Kidney capillary endothelial cell (primary cell): ENCODE data around the gene MYCBP2.
A peak's percentile ranks its signal among the peaks of the same experiment; 100 is the strongest.

Experiments
- DNase-seq: peaks from one replicate; pipeline ENCODE4 v3.0.0-alpha.2; 2018; ENCODE audit warnings: low spot score

MYCBP2 gene

DNA sequence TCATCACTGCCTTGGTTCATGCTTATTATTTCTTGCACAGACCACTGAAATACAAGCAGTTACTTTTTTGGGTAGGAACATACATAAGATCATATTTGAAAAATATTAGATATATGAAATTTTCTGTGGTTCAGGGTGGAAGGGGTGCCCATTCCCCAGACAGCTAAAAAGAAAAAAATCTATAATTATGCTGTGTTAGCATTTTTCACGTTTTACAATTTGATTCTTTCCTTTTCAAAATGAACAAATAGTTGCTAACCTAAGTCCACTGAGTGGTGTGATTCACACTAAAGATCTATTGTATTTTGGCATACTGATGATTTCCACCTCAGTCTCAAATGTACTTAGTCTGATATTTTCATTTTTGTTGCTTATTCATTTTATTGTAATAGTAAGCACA lies 233.2 kb downstream of the MYCBP2 start:
- no peak for DNase-seq

DNA sequence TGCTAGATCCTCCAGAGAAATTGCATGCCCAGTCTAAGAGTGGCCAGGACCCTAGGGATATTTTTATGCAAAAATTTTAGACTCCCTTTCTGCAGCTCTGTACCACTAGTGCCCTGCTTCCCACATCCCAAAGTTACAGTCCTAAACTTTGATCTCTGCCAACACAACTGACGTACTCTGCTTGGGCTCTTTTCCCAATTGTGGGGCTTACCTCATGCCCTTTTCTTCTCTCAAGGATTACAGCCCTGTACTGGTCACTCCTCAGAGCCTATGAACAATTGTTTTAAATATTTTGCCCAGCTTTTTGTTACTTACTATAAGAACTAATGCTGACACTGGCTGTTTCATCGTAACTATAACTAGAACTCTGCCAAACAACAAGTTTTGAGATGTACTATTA lies 242.1 kb downstream of the MYCBP2 start:
- no peak for DNase-seq

DNA sequence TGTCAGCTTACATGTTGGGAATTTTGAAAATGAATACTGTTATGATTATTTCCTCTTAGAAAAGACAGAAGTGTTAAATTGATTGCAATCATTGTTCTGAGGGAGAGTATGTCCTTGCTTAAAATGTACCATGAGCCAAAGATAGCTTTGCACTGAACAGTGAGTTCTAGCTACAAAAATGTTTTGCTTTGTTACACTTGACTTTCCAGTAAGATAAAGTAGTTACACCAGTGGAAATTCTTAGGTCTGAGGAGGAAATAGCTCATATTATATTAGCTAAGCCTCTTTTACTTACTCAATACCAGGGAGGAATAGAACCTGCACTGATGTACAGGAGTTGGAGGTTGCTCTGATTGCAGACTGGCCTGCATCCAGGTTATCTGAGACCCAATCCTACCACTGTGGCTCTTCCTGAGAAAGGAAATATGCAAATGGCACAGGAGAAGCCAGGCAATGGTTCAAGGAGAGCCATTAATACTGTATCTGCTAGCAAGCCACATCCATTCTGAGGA lies 246.9 kb downstream of the MYCBP2 start:
- DNase-seq = no peak

DNA sequence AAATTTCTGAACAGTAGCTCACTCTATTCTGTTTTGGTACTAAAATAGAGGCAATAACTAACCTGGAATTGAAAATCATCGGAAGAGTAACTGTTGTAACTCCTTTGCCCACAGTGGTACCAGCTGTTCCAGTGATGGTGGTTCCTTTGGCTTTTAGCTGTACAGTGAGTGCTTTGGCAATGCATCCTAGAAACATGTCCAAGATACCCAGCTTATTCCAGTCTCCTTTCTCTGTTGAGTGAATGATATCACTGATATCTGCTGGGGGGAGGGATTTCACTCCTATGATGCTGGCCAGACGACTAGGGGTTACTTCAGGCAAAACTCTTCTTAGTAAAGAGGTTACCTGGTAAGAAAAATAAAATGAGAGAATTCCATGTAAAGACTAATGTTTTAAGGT lies 259.4 kb downstream of the MYCBP2 start:
- DNase-seq = no peak

DNA sequence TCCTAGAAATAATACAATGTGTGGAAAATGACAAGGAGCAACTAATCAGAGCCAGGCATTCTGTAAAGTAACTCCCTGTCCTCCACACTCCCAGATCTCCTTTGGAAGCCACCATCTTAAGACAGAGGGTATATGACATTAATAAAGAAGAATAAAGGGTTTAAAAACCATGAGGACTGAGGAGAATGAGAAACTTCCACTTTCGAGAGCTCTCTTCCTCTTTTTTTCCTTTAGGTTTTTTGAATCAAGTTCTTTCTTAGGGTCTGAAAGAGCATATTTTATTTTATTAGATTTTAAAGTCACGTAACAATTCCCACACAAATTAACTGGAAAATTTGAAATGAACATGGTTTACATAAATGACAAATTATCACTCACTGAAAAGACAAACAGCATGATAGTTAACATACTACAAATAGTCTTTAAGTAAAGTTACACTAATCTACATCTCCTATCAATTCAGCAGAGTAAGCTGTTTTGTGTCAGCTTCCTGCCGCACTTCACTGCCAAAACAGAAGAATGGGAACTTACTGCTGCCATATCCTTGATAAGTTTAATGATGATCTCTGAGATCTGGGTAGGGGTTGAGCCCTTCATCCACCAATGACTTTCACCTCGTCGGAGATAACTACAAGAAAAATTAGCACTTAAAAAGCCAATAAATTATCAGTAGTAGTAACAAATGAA lies 261.3 kb downstream of the MYCBP2 start:
- DNase-seq = no peak

DNA sequence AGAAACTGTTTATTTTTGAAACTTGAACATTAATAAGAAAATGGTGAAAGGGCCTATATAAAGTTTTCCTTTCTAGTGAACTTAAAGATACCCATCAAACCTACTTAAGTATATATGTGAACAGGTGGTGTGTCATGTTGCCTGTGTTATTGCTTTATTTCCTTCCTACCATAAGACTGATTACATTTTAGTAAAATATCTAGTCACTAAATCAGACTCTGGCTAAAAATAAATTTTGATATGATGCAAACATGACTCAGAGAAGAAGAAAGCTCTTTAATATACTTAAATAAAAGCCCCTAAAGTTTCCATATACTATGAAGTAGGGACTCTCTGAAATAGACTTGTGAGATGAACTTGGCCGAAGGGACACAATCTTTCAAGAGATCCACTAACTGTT lies 264.8 kb downstream of the MYCBP2 start:
- peak; percentile 44 for DNase-seq

DNA sequence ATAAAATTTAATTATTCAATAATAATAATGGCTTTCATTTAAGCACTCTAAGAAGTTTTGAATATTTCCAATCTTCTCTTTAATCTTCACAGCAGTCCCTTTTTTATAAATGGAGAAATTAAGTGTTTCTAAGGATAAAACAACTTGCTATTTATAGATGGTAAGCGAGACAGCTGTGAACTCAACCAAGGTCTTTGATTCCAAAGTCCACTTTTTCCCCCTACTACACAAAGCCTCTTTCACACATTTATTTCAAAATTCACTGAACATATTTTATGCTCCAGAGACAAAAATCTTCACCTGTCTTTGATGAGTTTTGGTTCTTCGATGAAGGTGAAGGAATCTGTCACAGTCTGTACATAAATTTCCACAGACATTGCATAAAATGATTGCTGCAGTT lies 265.5 kb downstream of the MYCBP2 start:
- DNase-seq = no peak

DNA sequence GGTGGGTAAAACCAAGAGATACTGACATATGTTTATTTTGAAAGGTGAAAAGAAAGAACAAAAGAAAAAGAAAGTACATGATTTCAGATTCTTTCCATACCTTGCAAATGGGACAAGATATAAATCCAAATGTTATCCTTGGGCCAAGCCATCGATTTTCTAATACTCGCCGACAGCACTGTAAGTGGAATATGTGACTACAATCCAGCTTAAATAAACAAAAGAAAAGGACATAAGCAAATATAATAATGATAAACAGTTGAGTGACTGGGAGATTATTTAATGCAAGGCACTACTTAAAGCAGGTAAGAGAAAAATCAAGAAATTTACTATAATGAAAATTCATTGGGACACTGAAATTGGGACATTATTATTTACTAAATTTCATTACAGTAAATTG lies 270.0 kb downstream of the MYCBP2 start:
- DNase-seq = no peak

DNA sequence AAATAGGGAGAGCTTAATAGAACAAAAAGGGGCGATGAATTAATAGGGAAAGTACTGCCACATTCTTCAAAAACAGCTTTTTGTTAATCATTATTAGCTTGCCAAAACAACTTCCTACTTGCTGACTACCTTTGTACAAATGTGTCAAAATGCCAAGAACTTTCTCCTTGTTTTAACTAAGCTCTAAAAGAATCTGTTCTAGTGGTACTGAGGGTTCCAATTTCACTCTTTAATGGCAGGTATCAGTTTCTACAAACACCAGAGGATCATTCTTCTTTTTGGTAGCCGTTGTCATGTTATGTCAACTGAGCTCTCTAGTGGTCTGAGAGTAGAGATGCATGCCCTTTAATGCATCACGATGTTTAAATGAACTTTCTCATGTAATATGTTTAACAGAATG lies 270.5 kb downstream of the MYCBP2 start:
- no peak for DNase-seq

DNA sequence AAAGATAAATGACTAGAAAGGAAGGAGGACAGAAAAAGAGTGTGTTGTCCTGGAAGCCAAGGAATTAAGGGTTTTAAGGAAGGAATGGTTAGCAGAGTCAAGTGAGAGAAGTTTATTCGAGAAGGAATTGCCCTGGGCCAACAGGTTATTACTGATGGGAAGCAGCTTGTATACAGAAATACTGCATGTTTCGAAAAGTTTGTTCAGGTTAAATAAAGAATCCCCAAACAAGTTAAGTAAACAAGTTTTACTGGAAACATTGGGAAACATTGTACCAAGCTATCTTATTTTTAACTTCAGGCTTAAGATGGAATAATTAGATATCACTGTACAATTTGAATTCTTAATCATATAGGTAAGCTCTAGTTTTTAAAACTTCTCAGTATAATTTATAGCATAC lies 271.7 kb downstream of the MYCBP2 start:
- DNase-seq = no peak

DNA sequence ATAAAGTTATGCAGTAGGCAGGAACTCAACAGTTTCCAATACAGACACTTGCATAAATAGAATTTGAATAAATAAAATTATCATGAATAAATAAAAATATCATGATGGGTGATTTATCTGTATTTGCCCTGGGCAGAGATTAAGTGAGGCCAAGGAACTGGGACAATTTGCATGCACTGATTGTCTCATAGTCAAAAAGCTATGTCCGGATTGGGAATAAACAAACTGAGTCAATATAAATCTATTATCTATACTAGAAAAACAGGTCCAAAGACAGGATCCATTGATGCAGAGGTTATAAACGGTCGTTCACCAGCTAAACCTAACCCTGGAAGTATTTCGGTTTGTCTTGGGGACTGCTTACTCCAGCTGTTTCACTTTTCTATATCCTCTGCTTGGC lies 273.7 kb downstream of the MYCBP2 start:
- no peak for DNase-seq

DNA sequence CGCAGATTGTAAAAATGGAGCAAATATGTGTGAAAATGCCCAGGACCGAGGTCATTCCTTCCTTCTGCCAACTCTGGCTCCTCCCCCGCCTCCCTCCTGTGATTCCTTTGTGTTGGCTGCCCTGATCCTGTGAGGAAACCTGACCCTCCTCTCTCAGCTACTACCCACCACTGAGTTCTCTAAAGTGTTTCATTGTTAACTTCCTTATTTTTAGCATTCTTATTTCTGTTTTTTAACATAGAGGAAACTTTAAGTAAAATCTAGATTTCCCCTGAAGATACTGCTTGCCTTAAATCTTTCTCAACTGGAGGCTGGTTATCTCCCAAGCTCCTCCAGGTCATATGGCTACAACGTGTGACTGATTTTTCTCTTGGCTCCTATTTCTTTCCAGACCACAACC lies 278.2 kb downstream of the MYCBP2 start:
- DNase-seq = no peak

DNA sequence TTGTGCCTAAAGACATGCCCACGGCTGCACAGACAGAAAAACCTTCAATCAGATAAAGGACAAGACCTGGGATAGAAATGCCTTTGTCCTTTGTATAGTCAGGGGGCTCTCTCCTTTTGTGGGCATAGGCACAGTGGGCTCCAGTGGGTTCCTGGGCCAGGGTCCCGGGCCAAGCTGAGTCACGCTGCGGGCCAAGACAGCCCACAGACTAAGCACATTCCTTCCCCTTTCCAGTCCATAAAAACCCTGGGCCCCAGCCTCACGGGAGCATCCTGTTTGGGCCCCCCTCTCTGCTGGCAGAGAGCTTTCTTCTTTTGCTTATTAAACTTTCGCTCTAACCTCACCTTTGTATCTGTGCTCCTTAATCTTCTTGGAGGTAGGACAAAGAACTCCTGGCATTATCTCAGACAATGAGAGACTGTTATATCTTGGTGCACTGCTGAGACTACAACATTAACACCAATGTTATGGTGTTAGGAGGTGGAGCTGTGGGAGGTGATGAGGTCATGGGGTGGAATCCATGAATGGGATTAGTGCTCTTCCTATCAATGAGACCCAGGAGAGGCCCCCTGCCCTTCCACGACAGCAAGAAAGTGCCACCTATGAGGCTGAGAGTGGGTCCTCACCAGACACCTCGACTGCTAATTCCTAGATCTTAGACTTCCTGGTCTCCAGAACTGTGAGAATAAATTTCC lies 279.1 kb downstream of the MYCBP2 start:
- DNase-seq = no peak

DNA sequence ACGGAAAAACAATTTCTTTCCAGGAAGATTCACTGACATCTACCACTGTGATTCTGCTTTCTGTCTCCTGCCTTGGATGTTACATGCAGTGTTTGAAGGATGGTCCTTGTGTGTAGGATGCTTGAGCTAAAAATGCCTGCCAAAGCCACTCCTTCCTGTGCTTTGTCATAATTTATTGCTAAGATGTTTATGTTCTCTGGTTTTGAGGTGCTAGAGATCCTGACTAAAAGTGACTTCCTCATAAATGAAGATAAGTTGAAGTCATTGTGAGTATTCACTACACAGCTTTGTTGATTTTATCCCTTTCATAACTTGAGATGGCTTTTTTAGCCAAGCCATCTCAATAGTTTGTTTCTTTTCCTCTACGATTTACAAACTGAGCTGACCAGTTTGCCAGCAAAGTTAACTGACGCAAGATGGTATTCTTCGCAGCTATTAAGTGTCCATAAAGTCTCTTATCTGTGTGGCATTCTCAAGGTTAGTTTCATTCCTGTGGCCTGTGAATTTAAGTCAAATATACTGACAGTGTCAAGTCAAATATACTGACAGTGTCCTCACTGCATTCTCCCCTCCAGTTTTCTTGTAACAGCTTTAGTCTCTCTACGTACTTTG lies 284.2 kb downstream of the MYCBP2 start:
- no peak for DNase-seq

DNA sequence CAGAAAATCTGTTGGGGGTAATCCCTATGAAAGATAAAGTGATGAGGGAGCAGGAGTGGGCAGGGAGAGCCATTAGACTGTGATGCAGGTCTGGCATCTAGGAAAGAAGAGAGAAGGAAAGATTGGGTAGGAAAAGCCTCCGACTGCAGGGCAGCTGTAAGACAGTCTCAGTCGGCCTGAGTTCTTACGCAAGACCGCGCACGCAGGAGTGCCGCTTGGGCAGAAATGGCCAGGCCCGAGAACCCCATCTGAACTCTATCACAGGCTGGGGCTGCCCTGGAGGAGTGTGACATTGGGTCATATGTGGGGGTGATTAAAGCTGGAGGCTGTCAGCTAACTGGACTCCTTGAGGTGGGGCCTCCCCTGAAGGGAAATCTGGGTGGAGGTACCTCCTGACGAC lies 286.1 kb downstream of the MYCBP2 start:
- no peak for DNase-seq

DNA sequence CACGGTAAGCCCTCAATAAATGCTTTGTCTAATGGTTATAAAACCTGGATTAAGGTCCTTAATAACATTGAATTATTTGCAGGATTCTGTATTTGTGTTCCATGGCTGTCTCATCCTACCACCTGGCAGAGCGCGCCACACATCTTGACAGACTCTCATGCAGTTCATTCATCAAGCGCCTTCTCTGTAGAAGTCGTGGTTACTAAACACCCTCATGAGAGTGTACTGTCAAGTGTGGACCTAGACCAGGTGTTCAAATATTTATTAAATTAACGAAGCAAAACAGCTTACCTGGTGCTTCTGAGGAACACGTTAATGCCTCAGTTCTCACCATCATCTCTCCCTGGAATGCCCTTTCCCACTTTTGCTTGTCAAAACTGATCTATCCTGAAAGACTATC lies 286.8 kb downstream of the MYCBP2 start:
- no peak for DNase-seq

DNA sequence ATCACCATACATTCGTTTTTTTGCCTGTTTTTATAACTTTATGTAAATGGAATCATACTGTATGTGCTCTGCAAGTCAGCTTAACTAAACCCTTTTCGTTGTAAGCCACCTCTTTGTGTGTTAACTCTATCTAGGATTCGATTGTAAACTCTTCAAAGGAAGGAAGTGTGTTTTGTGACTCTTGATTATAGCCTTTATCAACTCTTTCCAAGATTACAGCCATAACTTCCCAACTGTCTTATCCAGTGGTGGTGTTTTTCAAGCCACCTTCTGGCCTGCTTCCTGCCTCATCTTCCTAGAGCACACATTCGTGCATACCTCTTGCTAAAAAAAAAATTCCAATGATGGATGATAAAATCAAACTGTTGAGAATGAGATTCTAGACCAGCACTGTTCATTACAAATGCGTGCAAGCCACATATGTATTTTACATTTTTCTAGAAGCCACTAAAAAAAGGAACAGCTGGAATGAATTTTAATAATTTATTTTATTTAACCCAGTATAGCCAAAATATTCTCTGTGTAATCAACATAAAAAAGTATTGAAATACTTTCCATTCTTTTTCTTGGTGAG lies 287.9 kb downstream of the MYCBP2 start:
- DNase-seq = no peak

DNA sequence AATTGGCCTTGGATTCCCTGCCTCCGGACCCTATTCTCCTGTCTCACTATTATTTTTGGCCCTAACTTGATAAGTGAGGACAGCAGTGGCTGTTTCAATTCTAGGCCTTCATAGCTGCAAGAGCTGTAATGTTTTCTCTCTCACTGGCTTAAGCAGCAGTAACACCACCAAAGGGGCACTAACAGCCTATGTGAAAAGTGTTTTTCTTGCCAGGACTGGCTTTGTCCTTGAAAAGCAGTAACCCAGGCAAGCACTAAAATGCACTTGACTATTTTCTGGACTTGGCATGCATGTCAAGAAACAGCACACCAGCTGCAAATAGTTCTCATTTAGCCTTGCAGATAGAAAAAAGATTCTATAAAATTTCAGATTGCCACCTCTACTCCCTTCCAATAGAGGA lies 290.6 kb downstream of the MYCBP2 start:
- no peak for DNase-seq

DNA sequence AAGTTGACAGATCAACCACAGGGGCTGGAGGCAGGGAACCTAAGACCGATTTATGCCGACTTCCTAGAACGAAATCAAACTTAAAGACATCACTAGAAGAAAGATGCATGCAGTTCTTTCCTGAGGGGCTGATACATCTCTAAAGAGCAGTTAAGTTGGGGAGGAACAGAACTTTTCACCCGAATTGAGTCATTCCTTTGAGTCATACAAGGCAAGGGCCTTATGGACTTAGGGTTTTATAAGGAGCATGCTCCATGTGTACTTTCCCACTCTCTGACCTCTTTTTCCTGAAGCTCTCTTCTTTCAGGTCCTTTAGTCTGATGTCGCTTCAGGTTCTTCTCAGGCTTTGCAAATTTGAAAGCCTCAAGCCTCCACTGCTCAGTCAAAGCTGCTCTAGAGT lies 292.0 kb downstream of the MYCBP2 start:
- DNase-seq = no peak

DNA sequence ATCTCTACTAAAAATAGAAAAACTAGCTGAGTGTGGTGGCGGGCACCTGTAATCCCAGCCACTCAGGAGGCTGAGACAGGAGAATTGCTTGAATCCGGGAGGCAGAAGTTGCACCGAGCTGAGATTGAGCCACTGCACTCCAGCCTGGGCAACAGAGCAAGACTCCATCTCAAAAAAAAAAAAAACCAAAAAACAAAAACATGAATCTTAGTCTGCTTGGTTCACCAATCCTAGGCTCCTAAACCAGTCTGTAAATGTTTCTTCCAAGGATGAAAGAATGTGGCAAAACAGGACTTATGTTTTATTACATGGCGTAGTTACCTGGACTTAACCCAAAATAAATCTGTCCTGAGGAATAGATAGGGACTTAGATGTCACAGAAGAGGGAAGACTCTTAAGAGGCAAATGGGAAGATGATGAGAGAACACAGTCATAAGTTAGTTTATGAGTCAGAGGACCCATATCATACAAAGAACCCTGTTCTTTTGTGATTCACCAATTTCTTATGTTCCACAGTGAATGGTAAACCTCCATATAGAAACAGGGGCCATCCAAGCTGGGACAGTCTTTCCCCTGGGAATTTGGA lies 293.1 kb downstream of the MYCBP2 start:
- no peak for DNase-seq

DNA sequence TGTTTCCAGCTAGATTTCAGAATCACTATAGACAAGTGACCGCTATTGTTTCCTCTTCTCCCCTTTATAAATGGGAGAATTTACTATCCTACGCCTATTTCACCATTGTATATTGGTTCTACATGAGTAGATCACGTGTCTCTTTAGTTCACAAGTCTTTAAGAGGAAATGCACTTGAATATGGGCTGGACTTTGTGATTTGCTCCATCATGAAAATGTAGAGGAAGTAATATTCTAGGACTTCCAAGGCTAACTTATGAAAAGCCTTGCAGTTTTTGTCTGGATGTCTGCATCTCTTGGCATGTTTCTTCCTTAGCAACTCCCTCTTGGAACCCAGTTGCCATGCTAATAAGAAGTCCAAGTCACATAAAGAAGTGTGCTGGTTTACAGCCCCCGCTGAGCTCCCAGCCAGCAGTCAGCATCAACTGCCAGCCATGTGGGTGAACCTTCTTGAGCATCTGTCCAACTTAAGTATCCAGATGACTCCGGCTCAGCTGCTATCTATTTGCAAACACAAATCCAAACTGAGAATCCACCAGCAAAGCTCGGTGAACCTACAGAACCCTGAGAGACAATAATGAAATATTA lies 295.1 kb downstream of the MYCBP2 start:
- no peak for DNase-seq

DNA sequence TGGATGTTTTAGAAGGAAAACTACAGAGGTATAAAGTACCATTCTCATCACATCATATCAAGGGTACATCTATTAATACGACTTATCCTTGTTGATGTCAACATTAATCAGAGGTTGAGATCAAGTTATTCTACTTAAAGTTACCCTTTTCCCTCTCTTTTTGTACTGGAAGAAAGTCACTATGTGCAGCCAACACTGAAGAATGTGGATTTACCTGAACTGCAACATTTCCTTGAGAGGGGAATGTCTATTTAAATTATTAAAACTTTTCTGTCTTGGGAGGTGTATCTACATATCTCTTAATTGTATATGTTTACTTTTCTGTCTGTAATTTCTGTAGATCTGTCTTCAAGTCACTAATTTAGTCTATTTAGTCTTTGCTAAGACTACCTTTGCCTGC lies 297.5 kb downstream of the MYCBP2 start:
- DNase-seq = no peak
